Umbilical cord (tissue), 2 donors: ENCODE results near the gene KTI12. TPM values are rescaled to one million over a fixed set of nuclear protein-coding genes. Genes with fewer than 3 reads are reported as not detected.
"Not testable (repeated sequence)": the region's sequence is repeated elsewhere in the genome, so short reads cannot be mapped to it uniquely, and the experiment has no call there.

Experiments used
- DNase-seq: peaks from one replicate; pipeline ENCODE4 v3.0.0-alpha.2; 2015; ENCODE audit warnings: low spot score
- total RNA-seq: library from RNA; depleted of rRNA; stranded (reverse); fragments of >200 nt; gene quantifications from one replicate; pipeline ENCODE4 v1.2.3, GENCODE V29; 2014; ENCODE audit warnings: low replicate concordance; ENCODE audit not compliant: insufficient read depth

KTI12 gene
- 10.4 TPM for total RNA-seq

GRCh38 chr1:52033190-52034049 is at the start of gene KTI12:
KTI12 (minus strand) TSS chr1:52033810; CDS start chr1:52033761, 49 bp downstream.
- DNase-seq = peak; percentile 97

DNA sequence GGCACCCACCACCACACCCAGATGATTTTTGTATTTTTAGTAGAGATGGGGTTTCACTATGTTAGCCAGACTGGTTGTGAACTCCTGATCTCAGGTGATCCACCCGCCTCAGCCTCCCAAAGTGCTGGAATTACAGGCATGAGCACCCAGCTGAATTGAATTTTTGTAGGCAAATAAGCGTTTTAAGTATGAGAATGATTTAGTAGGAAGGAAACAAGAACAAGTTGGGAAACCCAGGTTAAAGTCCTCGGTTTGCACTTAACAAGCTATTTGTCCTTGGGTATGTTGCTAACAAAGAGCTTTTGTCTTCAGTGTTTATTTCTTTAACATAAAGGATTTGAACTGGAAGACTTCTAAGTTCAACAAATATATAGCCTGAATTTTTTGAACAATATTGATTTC is 46.4 kb upstream of the KTI12 start:
- no peak for DNase-seq

DNA sequence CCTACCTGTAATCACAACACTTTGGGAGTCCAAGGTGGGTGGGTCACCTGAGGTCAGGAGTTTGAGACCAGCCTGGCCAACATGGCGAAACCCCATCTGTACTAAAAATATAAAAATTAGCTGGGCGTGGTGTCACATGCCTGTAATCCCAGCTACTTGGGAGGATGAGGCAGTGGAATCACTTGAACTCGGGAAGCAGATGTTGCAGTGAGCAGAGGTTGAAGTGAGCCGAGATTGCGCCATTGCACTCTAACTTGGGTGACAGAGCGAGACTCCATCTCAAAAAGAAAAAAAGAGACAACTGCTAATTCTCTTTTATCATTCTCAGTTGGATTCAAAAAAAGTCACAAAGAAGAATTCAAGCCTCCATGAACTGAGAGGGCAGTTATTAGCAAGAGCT is 43.7 kb upstream of the KTI12 start:
- not testable (repeated sequence) for DNase-seq

DNA sequence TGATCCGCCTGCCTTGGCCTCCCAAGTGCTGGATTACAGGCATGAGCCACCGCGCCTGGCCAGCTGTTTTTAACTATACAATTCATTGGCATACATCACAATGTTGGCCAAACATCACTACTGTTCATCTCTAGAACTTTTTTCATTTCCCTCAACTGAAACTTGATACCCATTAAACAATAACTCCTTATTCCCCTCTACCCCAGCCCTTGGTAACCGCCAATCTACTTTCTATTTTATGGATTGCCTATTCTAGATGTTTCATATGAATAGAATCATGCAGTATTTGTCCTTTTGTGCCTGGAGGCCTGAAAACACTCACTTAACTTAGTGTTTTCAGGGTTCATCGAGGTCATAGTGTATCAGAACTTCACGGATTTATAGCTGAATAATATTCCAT is 38.7 kb upstream of the KTI12 start:
- DNase-seq = no peak

- no peak for DNase-seq
These were observed 37.1 kb upstream of the KTI12 start for GRCh38 chr1:52070704-52071103.

- no peak for DNase-seq
These were observed 29.6 kb upstream of the KTI12 start for GRCh38 chr1:52063192-52063591.

DNA sequence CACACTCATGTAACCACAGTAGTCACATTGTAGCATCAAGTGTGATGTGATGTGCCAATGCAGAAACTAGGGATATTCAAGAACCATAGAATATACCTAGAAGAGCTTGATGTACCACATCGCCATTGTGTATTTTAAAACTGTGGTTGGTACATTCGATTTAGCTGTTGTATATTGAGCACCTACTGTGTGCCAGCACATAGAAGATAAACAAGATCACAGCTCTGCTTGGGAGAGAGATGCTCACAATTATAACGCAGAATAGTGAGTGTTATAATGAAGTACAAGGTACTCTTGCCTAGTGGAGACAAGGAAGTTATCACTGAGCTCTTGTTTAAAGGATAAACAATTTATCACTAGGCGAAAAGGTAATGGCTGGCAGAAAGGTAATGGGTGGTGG is 27.2 kb upstream of the KTI12 start:
- no peak for DNase-seq

DNA sequence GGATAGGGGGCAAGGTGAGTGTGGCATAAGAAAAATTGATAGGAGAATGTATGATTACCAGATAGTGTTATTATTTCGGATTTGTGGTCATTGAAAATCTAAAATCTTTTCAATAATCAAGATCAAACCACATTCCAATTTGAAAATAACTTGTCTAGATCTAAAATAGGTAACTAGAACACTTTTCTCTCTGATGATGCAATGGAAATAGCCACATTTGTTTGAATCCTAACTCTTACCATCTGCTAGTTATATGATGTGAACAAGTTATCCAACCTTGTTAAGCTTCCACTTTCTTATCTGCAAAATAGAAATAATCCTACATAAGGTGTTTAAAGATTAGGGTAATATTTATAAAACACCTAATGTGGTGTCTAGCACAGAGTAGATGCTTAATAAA is 26.3 kb upstream of the KTI12 start:
- DNase-seq = no peak

- DNase-seq = peak; percentile 12
These were observed 25.7 kb upstream of the KTI12 start for GRCh38 chr1:52059321-52059720.

DNA sequence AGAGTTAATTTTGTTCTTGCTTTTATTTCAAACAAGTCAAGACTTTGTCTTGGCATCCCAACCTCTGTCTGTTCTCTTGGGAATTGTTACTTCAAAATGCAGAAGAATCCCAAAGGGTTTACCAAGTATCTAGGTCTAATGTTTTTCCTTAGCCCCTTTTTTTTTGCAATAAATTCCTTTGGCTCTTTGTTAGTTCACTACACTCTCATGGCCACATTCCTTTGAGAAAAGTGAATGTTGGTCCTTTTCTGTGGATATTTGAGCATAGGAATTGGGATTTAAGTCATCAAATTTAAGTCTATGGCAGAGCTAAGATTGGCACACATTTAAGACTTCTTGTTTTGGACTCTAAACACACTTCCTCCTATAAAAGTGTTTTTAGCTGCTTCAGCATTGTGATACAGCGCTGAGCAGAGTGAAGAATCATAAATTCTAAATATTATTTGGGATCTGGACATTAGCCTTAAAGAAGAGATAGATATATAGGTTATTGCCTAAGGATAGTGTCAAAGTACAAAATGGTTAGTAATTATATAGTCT is 24.3 kb upstream of the KTI12 start:
- no peak for DNase-seq

GRCh38 chr1:52057255-52057654 is 23.6 kb upstream of the KTI12 start:
- DNase-seq = no peak

DNA sequence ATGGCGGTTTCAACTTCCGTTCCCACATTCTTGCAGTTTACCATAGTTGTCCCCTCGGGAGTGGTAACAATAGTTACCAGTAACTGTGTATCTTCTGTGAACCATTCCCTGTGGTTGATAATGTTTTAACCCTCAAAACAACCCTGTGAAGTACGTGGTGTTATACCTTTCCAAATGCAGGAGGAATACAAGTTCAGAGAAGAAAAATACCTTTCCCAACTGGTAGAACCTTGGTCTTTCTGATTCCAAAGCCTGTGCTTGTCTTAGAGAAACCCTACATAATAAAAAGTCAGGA is 23.3 kb upstream of the KTI12 start:
- DNase-seq = no peak

GRCh38 chr1:52056163-52056936 is 22.7 kb upstream of the KTI12 start, which contains the start of gene BTF3L4:
BTF3L4 (plus strand) TSS chr1:52056295; CDS start chr1:52059848, 3,553 bp downstream.
- DNase-seq = peak; percentile 97

GRCh38 chr1:52055866-52056162 is 22.2 kb upstream of the KTI12 start:
- no peak for DNase-seq

GRCh38 chr1:52055066-52055865 is 21.7 kb upstream of the KTI12 start, which contains the start of gene TXNDC12:
TXNDC12 (minus strand) TSS chr1:52055191; CDS start chr1:52055096, 95 bp downstream.
- peak; percentile 94 for DNase-seq

DNA sequence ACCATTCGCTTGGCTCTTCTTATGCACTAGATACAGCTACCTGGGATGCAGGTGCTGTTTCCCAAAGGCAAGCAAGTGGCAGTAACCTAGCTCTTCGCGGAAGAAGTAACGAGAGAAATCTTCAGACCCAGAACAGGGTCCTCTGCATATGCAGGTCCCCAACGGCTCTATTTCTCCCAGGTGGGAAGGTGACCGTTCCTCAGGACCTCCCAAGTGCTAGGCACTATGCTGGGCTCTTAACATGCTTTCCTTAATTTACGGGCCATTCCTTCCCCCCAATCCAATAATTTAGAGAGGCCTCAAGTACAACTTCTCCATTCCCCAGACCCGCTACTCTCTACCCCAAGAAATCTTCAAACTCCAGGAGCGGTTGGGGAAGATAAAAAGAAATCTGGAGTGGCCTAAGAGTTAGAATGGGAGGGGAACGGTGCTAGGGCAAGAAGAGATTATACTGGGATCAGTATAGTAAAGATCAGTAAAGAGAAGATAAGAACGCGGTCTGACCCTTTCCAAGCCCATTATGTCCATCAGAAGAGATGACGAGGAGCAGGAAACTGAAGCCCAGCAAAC is 21.0 kb upstream of the KTI12 start:
- DNase-seq = no peak

DNA sequence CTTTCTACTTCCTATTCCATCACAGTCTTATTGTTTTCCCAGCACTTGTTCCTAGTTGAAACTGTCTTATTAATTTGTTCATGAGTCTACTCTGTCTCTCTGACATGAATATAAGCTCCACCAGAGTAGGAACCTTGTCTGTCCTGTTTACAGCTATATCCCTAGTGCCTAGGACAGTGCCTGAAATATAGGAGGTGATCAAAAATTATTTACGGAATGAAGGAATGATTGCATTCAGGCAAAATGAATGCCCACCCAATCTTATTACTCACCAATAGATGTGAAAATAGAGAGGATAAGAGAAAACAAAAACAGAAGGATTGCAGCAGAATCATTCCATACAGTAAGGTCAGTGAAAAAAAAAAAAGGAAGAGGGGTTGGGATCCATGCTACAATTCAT is 20.3 kb upstream of the KTI12 start:
- DNase-seq = no peak

GRCh38 chr1:52049337-52049736 is 15.7 kb upstream of the KTI12 start:
- DNase-seq = not testable (repeated sequence)

- not testable (repeated sequence) for DNase-seq
These were observed 12.1 kb upstream of the KTI12 start for GRCh38 chr1:52045666-52046195.

DNA sequence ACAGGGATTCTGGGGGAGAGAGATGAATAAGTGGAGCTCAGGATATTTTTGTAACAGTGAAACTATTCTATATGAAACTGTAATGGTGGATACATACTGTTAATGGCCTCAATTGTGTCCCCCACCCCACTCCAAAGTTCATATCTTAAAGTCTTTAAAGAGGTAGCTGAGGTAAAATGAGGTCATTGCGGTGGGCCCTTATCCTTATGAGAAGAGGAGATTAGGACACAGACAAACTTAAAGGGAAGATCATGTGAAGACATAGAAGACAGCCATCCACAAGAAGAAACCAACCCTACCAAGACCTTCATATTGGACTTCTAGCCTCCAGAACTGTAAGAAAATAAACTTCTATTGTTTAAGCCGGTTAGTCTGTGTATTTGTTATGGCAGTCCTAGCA is 11.6 kb upstream of the KTI12 start:
- DNase-seq = no peak

DNA sequence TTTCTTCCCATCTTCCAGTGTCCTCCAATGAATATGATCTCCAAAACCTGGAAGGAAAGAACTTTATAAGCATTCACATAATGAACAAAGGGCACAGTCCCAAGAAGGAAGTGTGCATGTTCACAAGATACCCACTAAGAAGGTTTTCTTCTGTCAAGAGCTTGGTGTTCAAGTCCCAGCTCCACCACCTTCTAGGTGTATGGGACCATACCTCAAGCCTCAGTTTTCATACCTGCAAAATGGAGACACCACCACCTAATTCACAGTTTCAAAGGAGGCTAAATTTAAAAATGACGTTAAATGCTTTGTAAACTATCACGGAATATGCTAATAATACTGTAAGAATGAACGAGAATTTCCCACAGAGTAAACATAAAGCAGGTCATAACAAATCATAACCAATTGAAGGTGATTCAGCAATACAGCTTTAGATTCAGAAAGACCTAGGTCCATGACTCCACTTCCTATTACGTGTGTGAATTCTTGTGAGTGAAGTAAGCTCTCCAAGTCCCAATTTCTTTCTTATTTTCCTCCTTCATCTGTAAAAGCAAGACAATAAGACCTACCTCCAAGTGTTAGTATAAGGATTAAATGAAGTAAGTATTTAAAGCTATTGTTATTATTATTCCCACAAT is 8.1 kb upstream of the KTI12 start:
- no peak for DNase-seq
